HepG2 (cell line): ENCODE data around the gene GHR.

Experiments used
- BHLHE40 ChIP-seq: IDR thresholded peaks from 2 replicates; pipeline ENCODE4 v1.6.1; 2011; ENCODE audit warnings: low read length, improper control_type of control experiment
- MXI1 ChIP-seq: IDR thresholded peaks from 3 replicates; pipeline ENCODE4 v1.6.1; 2012; ENCODE audit warnings: low read depth, low read length, inconsistent platforms, borderline replicate concordance
- NFRKB ChIP-seq: fragments of 450-650 bp; IDR thresholded peaks from 2 replicates; pipeline ENCODE4 v1.6.1; 2017
- PLRG1 ChIP-seq: fragments of 450-650 bp; conservative IDR thresholded peaks from 2 replicates; pipeline ENCODE4 v1.6.1; 2016
- RFX5 ChIP-seq: IDR thresholded peaks from 2 replicates; pipeline ENCODE4 v1.6.1; 2011; ENCODE audit warnings: low read depth, low read length, improper control_type of control experiment
- RFXAP ChIP-seq: sonication (generic); formaldehyde crosslinking; IDR thresholded peaks from 2 replicates; pipeline ENCODE4 v1.4.0; 2020; ENCODE audit warnings: missing genetic modification reagents, borderline replicate concordance
- TF ChIP-seq, protein P1 (sequence below): IDR thresholded peaks from 2 replicates; pipeline ENCODE4 v1.6.1; 2016; ENCODE audit warnings: missing compliant biosample characterization, missing genetic modification reagents, borderline replicate concordance

DNA sequence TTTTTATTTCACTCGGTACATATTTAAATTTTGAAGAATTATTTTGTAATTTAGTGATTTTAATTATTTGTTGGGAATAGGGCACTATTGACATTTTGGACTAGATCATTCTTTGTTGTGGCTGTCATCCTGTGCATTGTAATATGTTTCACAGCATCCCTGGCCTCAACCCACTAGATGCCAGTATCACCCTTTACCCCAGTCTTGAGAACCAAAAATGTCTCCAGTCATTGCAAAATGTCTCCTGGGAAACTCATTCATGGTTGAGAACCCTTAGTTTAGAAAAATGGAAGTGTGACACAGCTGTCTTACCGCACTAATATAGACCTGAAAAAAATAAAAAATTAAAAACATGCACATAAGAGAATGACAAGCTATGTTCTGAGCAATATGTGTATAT, 245.0 kb downstream of the GHR start:
- TF ChIP-seq PLRG1 (no peak), MXI1 (no peak), RFX5 (no peak), NFRKB (no peak), BHLHE40 (no peak), RFXAP (CRISPR knock-in tag) (no peak)
- TF ChIP-seq, protein P1, sequence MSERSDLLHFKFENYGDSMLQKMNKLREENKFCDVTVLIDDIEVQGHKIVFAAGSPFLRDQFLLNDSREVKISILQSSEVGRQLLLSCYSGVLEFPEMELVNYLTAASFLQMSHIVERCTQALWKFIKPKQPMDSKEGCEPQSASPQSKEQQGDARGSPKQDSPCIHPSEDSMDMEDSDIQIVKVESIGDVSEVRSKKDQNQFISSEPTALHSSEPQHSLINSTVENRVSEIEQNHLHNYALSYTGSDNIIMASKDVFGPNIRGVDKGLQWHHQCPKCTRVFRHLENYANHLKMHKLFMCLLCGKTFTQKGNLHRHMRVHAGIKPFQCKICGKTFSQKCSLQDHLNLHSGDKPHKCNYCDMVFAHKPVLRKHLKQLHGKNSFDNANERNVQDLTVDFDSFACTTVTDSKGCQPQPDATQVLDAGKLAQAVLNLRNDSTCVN (CRISPR knock-in tag), result no peak
